Left ventricle myocardium inferior (tissue), 1 donor: Measurements from ENCODE around the gene CLEC3A. TPM values are rescaled to one million over a fixed set of nuclear protein-coding genes. Genes with fewer than 3 reads are reported as not detected.
"Not testable (repeated sequence)": the region's sequence is repeated elsewhere in the genome, so short reads cannot be mapped to it uniquely, and the experiment has no call there.

Source experiments
- DNase-seq: peaks from one replicate; pipeline ENCODE4 v3.0.0-alpha.2; 2020
- H3K27ac ChIP-seq: fragments of 200-600 bp; replicated peaks from 2 replicates; pipeline ENCODE4 v1.8.0; 2021
- H3K27me3 ChIP-seq: fragments of 200-600 bp; 2 replicates; pipeline ENCODE4 v1.8.0; 2021; ENCODE audit warnings: low read depth
- H3K36me3 ChIP-seq: fragments of 200-600 bp; 2 replicates; pipeline ENCODE4 v1.8.0; 2021
- H3K4me1 ChIP-seq: fragments of 200-600 bp; 2 replicates; pipeline ENCODE4 v1.8.0; 2021
- H3K4me3 ChIP-seq: fragments of 200-600 bp; 2 replicates; pipeline ENCODE4 v1.8.0; 2021; ENCODE audit warnings: mild to moderate bottlenecking, moderate library complexity
- H3K9me3 ChIP-seq: fragments of 200-600 bp; replicated peaks from 2 replicates; pipeline ENCODE4 v1.8.0; 2021
- intact Hi-C: fragments of 100-400 bp; cut with micrococcal nuclease; formaldehyde crosslinking; loops from one replicate; pipeline ENCODE4 v1.11.0; 2022
- total RNA-seq: library from RNA; stranded (reverse); fragmentation: NEBNext Ultra II Directional; extraction: Animal tissue kit (Norgen Biotek cat#: 25700); gene quantifications from one replicate; pipeline ENCODE4 v1.2.1, GENCODE V29; 2021
- TF ChIP-seq, protein P1 (sequence below): fragments of 200-600 bp; IDR thresholded peaks from 2 replicates; pipeline ENCODE4 v1.8.0; 2021; ENCODE audit warnings: antibody characterized with exemption, mild to moderate bottlenecking, borderline replicate concordance
- donor health status: DM: no; HTN: yes; CAD: no; lungs with severe emphysema.

Gene CLEC3A
- total RNA-seq, 1 donor from 2014 or later, result not detected

DNA sequence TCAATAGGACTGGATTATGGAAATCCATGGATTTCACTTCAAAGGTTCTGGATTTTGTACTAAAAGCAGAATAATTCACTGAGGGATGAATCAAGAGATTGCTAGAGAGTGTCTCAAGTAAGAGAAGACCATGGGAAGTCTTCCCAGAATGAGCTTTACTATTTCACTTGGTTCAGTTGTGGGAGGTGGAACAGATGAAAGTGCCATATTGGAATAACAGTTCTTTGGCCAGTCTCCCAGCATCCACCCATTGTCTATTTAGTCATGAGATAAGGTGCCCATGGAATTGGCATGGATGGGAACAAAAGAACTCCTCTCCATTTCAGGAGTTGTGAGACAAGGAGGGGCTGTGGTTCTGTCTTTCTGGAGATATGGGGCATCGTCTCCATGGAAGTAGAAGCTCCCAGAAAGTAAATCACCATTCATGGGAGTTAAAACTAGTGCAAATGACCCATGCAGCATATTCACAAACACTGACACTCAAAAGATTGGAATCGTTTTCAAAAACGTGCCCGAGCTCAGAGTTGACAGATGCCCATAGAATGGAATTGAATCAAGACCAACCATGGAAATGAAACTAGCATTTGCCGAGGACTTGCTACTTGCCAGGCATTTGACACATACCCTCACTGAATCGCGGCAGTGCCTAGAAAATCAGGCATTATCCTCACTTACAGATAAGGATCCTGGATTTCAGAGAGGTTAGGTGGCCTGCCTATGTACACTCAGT is 36.2 kb upstream of the CLEC3A start:
- no peaks in the 10 kb centered on the region for H3K36me3 ChIP-seq
- TF ChIP-seq, protein P1, sequence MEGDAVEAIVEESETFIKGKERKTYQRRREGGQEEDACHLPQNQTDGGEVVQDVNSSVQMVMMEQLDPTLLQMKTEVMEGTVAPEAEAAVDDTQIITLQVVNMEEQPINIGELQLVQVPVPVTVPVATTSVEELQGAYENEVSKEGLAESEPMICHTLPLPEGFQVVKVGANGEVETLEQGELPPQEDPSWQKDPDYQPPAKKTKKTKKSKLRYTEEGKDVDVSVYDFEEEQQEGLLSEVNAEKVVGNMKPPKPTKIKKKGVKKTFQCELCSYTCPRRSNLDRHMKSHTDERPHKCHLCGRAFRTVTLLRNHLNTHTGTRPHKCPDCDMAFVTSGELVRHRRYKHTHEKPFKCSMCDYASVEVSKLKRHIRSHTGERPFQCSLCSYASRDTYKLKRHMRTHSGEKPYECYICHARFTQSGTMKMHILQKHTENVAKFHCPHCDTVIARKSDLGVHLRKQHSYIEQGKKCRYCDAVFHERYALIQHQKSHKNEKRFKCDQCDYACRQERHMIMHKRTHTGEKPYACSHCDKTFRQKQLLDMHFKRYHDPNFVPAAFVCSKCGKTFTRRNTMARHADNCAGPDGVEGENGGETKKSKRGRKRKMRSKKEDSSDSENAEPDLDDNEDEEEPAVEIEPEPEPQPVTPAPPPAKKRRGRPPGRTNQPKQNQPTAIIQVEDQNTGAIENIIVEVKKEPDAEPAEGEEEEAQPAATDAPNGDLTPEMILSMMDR, result no peak

GRCh38 chr16:77987810-77988209 is 34.5 kb upstream of the CLEC3A start:
- Histone ChIP-seq H3K27ac (no peak overlapping the region), H3K36me3 (no peaks in the 10 kb centered on the region), H3K27me3 (no peaks in the 10 kb centered on the region), H3K4me1 (no peaks in the 10 kb centered on the region), H3K9me3 (peaks cover 5% of the 10 kb centered on the region), H3K4me3 (no peak overlapping the region)
- no peak for DNase-seq
- TF ChIP-seq, protein P1, result no peak
- intact Hi-C loops, result no loop called here

More for the DNA sequence above, 36.2 kb upstream of the CLEC3A start:
- intact Hi-C loops, result no loop called here
- H3K27ac ChIP-seq, result no peak overlapping the region
- H3K4me3 ChIP-seq, result no peak overlapping the region
- no peaks in the 10 kb centered on the region for H3K4me1 ChIP-seq
- no peak for DNase-seq
- H3K27me3 ChIP-seq, result no peaks in the 10 kb centered on the region
- H3K9me3 ChIP-seq, result no peaks in the 10 kb centered on the region

GRCh38 chr16:77989846-77990245 is 32.5 kb upstream of the CLEC3A start:
- Histone ChIP-seq H3K4me1 (peaks cover 6% of the 10 kb centered on the region), H3K9me3 (peaks cover 5% of the 10 kb centered on the region), H3K36me3 (no peaks in the 10 kb centered on the region), H3K27me3 (no peaks in the 10 kb centered on the region), H3K27ac (no peak overlapping the region), H3K4me3 (no peak overlapping the region)
- TF ChIP-seq, protein P1, result no peak
- no peak for DNase-seq
- intact Hi-C loops, result no loop called here

DNA sequence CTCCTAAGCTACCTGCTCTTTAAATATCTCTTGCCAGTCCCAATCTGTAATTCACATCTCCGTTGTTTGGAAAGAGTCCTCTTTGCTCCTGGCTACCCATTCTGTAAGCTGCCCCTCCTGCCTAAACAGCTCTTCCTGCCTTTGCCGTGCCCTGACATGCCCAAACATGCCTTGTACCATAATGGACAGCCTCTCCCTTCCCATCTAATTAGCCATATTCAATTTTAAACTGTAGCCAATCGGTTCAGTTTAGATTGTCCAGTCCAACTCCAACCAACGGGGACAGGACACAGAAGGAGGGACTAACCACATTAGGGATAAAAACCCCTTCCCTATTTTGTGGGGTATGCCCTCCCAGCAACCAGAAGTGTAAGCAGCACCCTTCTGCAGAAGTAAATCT is 30.6 kb upstream of the CLEC3A start:
- TF ChIP-seq, protein P1, result no peak
- H3K27me3 ChIP-seq, result no peaks in the 10 kb centered on the region
- H3K4me1 ChIP-seq, result peaks cover 6% of the 10 kb centered on the region
- no peak for DNase-seq
- H3K36me3 ChIP-seq, result no peaks in the 10 kb centered on the region
- H3K27ac ChIP-seq, result no peak overlapping the region
- H3K4me3 ChIP-seq, result no peak overlapping the region
- intact Hi-C loops, result no loop called here
- H3K9me3 ChIP-seq, result peaks cover 18% of the 10 kb centered on the region

DNA sequence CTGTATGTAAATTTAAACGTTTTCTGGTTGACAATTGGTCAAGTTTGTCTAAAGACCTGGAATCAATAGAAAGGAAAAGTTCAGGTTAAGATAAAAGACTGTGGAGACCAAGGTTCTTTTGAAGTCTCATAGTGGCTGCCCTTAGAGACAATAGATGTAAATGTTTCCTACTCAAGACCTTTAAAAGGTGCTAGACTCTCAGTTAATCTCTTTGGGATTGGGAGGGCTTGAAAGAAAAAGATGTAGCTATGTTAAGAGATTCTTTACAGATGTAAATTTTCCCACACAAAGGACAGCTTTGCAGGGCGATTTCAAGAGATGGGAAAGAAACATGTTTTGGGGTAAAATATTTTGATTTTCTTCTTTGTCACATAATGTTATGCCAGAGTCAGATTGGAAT is 30.0 kb upstream of the CLEC3A start:
- intact Hi-C loops, H3K4me3 ChIP-seq, H3K27me3 ChIP-seq, H3K27ac ChIP-seq, H3K4me1 ChIP-seq, H3K36me3 ChIP-seq, DNase-seq: not testable (repeated sequence)
- H3K9me3 ChIP-seq, result peaks cover 21% of the 10 kb centered on the region
